ENCODE results near the gene CDCA5.

- no peak for TF ChIP-seq CTCF (IDR thresholded peaks at IDR 0.05 in 4 of 5, conservative IDR thresholded peaks at IDR 0.05 in 1 of 5)
- TF ChIP-seq POLR2A (IDR thresholded peaks at IDR 0.05) = no peak
Observed at GRCh38 chr11:65131417-65131776, 47.6 kb upstream of the CDCA5 start.

Measured in gastrocnemius medialis (tissue), 4 donors.